Stimulated activated CD8-positive, alpha-beta memory T cell treated with anti-CD3 and anti-CD28 coated beads, Interleukin-7, amount 100 ng/mL, for 1 hour (primary cell): ENCODE data around the gene CNTNAP5.

Source experiments
- DNase-seq, 2 donors: peaks; one replicate each; pipeline ENCODE4 v3.0.0-alpha.2; 2020; ENCODE audit warnings: low read depth in 2 of 2

Gene CNTNAP5

GRCh38 chr2:124804014-124804940, 779.2 kb downstream of the CNTNAP5 start:
- no peak for DNase-seq

GRCh38 chr2:124805060-124805459, 780.0 kb downstream of the CNTNAP5 start:
- DNase-seq, result no peak

GRCh38 chr2:124810132-124810531, 785.0 kb downstream of the CNTNAP5 start:
- DNase-seq, result no peak

- DNase-seq, result no peak
Measured at GRCh38 chr2:124814968-124815745, 790.1 kb downstream of the CNTNAP5 start.

GRCh38 chr2:124816007-124816406, 790.9 kb downstream of the CNTNAP5 start:
- no peak for DNase-seq

- DNase-seq, result no peak
Measured at GRCh38 chr2:124822516-124822915, 797.4 kb downstream of the CNTNAP5 start.

GRCh38 chr2:124824441-124824840, 799.4 kb downstream of the CNTNAP5 start:
- no peak for DNase-seq

GRCh38 chr2:124832521-124832920, 807.4 kb downstream of the CNTNAP5 start:
- DNase-seq, result no peak

- DNase-seq, result no peak
Measured at GRCh38 chr2:124834331-124834730, 809.2 kb downstream of the CNTNAP5 start.

GRCh38 chr2:124835331-124835730, 810.2 kb downstream of the CNTNAP5 start:
- no peak for DNase-seq

GRCh38 chr2:124836416-124836815, 811.3 kb downstream of the CNTNAP5 start:
- DNase-seq, result no peak

GRCh38 chr2:124837496-124837895, 812.4 kb downstream of the CNTNAP5 start:
- DNase-seq, result no peak

GRCh38 chr2:124838406-124838805, 813.3 kb downstream of the CNTNAP5 start:
- DNase-seq, result no peak

GRCh38 chr2:124867247-124867646, 842.2 kb downstream of the CNTNAP5 start:
- DNase-seq, result no peak

- no peak for DNase-seq
Measured at GRCh38 chr2:124874219-124874618, 849.1 kb downstream of the CNTNAP5 start.

- DNase-seq, result no peak
Measured at GRCh38 chr2:124874676-124875075, 849.6 kb downstream of the CNTNAP5 start.

- DNase-seq, result no peak
Measured at GRCh38 chr2:124875627-124876244, 850.6 kb downstream of the CNTNAP5 start.

- no peak for DNase-seq
Measured at GRCh38 chr2:124877141-124877577, 852.1 kb downstream of the CNTNAP5 start.

GRCh38 chr2:124879640-124880039, 854.6 kb downstream of the CNTNAP5 start:
- DNase-seq, result no peak

GRCh38 chr2:124880995-124881394, 855.9 kb downstream of the CNTNAP5 start:
- DNase-seq, result no peak

- no peak for DNase-seq
Measured at GRCh38 chr2:124882423-124882822, 857.3 kb downstream of the CNTNAP5 start.

- no peak for DNase-seq
Measured at GRCh38 chr2:124883595-124883994, 858.5 kb downstream of the CNTNAP5 start.
